IPS DF 6.9 (cell line): Measurements from ENCODE around the gene BCAM.
"Not testable (repeated sequence)": the region's sequence is repeated elsewhere in the genome, so short reads cannot be mapped to it uniquely, and the experiment has no call there.

Experiments
- DNase-seq: peaks from one replicate; pipeline ENCODE4 v3.0.0-alpha.2; 2013; ENCODE audit warnings: low read depth, low spot score
- H3K27ac ChIP-seq: one replicate; pipeline ENCODE4 v1.5.1; 2013; ENCODE audit warnings: low read length, control low read depth
- H3K27me3 ChIP-seq: 2 replicates; pipeline ENCODE4 v1.6.1; 2013; ENCODE audit warnings: mild to moderate bottlenecking, low read length; ENCODE audit not compliant: control insufficient read depth, insufficient read depth
- H3K36me3 ChIP-seq: 2 replicates; pipeline ENCODE4 v1.6.1; 2013; ENCODE audit warnings: low read length; ENCODE audit not compliant: control insufficient read depth, insufficient read depth
- H3K4me1 ChIP-seq: 2 replicates; pipeline ENCODE4 v1.6.1; 2013; ENCODE audit warnings: low read length; ENCODE audit not compliant: control insufficient read depth, insufficient read depth
- H3K4me3 ChIP-seq: 2 replicates; pipeline ENCODE4 v1.5.1; 2013; ENCODE audit warnings: mild to moderate bottlenecking, low read length
- H3K9me3 ChIP-seq: 2 replicates; pipeline ENCODE4 v1.6.1; 2013; ENCODE audit warnings: low read length, inconsistent platforms; ENCODE audit not compliant: control insufficient read depth, insufficient read depth
- WGBS: extraction: QIAGEN DNeasy Blood & Tissue Kit; methylation state at CpG from one replicate; pipeline ENCODE4 v1.1.7; 2013; ENCODE audit warnings: mixed read lengths, missing lambda C conversion rate; ENCODE audit not compliant: insufficient read length, insufficient coverage; 5-methylcytosine and 5-hydroxymethylcytosine counted together

The BCAM gene

GRCh38 chr19:44776402-44777096, 32.4 kb upstream of the BCAM start:
- no peaks in the 10 kb centered on the region for H3K9me3 ChIP-seq
- H3K27me3 ChIP-seq = no peaks in the 10 kb centered on the region
- H3K36me3 ChIP-seq = peaks cover 4% of the 10 kb centered on the region; the same call in 1 of the 2 replicates
- H3K4me3 ChIP-seq = no peak overlapping the region
- peaks cover 3% of the 10 kb centered on the region; the same call in 1 of the 2 replicates for H3K4me1 ChIP-seq
- DNase-seq = no peak
- no CpG with 5 or more reads among the region's 23 CpGs for WGBS
- no peak overlapping the region for H3K27ac ChIP-seq

DNA sequence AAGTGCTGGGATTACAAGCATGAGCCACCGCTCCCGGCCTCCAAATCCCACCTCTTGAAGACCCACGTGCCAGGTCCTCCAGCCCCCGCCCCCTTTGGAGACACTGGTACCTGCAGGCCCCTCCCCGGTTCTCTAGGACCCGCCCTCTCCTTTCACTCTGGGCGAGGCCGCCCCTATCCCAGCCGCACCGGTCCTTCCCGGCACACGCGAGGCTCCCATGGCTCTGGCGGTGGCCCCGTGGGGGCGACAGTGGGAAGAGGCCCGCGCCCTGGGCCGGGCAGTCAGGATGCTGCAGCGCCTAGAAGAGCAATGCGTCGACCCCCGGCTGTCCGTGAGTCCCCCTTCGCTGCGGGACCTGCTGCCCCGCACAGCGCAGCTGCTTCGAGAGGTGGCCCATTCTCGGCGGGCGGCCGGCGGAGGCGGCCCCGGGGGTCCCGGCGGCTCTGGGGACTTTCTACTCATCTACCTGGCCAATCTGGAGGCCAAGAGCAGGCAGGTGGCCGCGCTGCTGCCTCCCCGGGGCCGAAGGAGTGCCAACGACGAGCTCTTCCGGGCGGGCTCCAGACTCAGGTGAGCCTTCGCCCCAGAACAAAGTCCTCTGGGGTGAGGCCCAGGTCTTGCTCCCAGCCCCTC, 31.1 kb upstream of the BCAM start, which contains the start of gene CBLC:
TSS of gene CBLC (plus strand) at position 176 of the 633 bp plus-strand sequence. CDS start at position 218, 42 bp downstream.
- Histone ChIP-seq H3K4me3 (peak within 1 kb of the TSS; percentile 39; the same call in 1 of the 2 replicates), H3K4me1 (peaks cover 3% of the 10 kb centered on the region; the same call in 1 of the 2 replicates), H3K9me3 (no peaks in the 10 kb centered on the region), H3K27ac (no peak within 1 kb of the TSS), H3K36me3 (peaks cover 4% of the 10 kb centered on the region; the same call in 1 of the 2 replicates), H3K27me3 (no peaks in the 10 kb centered on the region)
- WGBS = no CpG with 5 or more reads among the region's 47 CpGs
- no peak for DNase-seq

DNA sequence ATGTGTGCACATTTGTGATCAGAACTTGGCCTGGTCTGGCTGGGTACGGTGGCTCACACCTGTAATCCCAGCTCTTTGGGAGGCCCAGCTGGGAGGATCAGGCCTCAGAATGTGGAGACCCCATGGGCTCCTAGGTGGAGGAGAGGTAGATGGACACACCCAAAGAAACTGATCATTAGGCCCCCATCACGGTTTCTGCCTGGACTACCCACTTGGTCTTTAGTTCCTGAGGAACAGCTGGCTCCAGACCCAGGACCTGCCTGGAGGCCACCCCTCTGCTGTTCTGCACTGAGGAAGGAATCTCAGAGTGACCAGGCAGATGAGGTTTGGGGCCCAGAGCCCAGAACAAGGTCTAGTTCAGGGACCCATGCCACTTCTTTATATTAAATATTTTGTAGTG, 29.8 kb upstream of the BCAM start:
- DNase-seq = no peak
- WGBS = no CpG with 5 or more reads among the region's 2 CpGs
- peaks cover 3% of the 10 kb centered on the region; the same call in 1 of the 2 replicates for H3K4me1 ChIP-seq
- H3K27me3 ChIP-seq = no peaks in the 10 kb centered on the region
- no peak overlapping the region for H3K4me3 ChIP-seq
- H3K27ac ChIP-seq = no peak overlapping the region
- H3K9me3 ChIP-seq = no peaks in the 10 kb centered on the region
- peaks cover 4% of the 10 kb centered on the region; the same call in 1 of the 2 replicates for H3K36me3 ChIP-seq

GRCh38 chr19:44781694-44782093, 27.2 kb upstream of the BCAM start:
- H3K4me1 ChIP-seq, DNase-seq, H3K9me3 ChIP-seq, H3K36me3 ChIP-seq, H3K27me3 ChIP-seq, H3K4me3 ChIP-seq, H3K27ac ChIP-seq: not testable (repeated sequence)
- no CpG with 5 or more reads among the region's 2 CpGs for WGBS

GRCh38 chr19:44782729-44783128, 26.2 kb upstream of the BCAM start:
- H3K27ac ChIP-seq = no peak overlapping the region
- no peaks in the 10 kb centered on the region for H3K9me3 ChIP-seq
- H3K36me3 ChIP-seq = peaks cover 6% of the 10 kb centered on the region
- no peaks in the 10 kb centered on the region for H3K4me1 ChIP-seq
- H3K27me3 ChIP-seq = no peaks in the 10 kb centered on the region
- no peak overlapping the region for H3K4me3 ChIP-seq
- no peak for DNase-seq
- WGBS = no CpG with 5 or more reads among the region's 5 CpGs

DNA sequence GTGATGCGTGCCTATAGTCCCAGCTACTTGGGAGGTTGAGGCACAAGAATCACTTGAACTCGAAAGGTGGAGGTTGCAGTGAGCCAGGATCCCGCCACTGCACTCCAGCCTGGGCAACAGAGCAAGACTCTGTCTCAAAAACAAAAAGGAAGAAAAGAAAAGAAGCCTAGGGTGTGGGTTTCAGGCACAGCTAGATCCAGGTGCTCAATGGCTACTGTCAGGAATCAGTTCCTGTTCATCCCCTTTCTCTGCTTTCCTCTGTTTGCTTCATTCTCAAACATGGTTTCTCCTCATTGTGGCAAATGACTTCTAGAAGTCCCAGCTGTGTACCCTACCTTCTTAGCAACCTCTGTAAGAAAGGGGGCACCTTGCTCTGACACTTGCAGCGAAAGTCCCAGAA, 25.4 kb upstream of the BCAM start:
- WGBS = no CpG with 5 or more reads among the region's 4 CpGs

DNA sequence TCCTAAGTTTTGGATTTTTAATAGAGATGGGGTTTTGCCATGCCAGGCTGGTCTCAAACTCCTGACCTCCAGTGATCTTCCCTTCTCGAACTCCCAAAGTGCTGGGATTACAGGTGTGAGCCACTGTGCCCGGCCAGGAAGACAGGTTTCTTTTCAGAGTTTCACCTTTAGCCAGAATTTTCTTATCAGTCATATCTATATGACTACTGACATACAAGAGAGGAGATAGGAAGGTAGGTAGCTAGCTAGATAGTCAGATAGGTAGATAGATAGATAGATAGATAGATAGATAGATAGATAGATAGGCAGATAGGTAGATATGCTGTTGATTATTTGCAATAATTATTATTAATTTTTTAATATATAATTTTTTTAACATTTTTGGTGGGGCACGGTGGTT, 23.6 kb upstream of the BCAM start:
- Histone ChIP-seq H3K27me3 (no peaks in the 10 kb centered on the region), H3K9me3 (no peaks in the 10 kb centered on the region), H3K4me1 (no peaks in the 10 kb centered on the region), H3K27ac (no peak overlapping the region), H3K36me3 (peaks cover 9% of the 10 kb centered on the region), H3K4me3 (no peak overlapping the region)
- WGBS = no CpG with 5 or more reads among the region's 3 CpGs
- DNase-seq = no peak

More for the DNA sequence above, 25.4 kb upstream of the BCAM start:
- no peaks in the 10 kb centered on the region for H3K27me3 ChIP-seq
- no peak for DNase-seq
- H3K4me3 ChIP-seq = no peak overlapping the region
- H3K36me3 ChIP-seq = peaks cover 6% of the 10 kb centered on the region
- H3K27ac ChIP-seq = no peak overlapping the region
- H3K4me1 ChIP-seq = no peaks in the 10 kb centered on the region
- no peaks in the 10 kb centered on the region for H3K9me3 ChIP-seq

GRCh38 chr19:44785993-44786392, 22.9 kb upstream of the BCAM start:
- peaks cover 7% of the 10 kb centered on the region for H3K36me3 ChIP-seq
- no peak overlapping the region for H3K4me3 ChIP-seq
- no peaks in the 10 kb centered on the region for H3K9me3 ChIP-seq
- H3K27me3 ChIP-seq = no peaks in the 10 kb centered on the region
- no peaks in the 10 kb centered on the region for H3K4me1 ChIP-seq
- WGBS = no CpG with 5 or more reads among the region's 15 CpGs
- no peak overlapping the region for H3K27ac ChIP-seq
- no peak for DNase-seq

DNA sequence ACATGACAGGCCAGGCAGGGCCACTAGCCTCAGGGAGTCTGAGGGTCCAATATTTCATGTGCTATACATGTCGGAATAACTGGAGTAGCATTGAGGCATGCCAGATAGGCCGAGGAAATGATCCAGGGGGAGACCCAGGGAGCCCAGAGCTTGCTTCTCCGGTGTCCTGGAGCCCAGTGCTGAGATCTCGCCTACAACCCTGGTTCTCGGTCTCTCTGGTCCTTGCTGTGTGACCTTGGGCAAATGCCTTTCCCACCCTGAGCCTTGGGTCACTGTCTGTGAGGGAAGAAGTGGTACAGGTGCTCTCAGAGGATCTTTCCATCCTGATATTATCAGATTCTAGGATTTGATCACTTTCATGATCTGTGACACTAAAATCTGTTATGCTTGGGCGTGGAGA, 19.9 kb upstream of the BCAM start:
- WGBS = no CpG with 5 or more reads among the region's 6 CpGs

GRCh38 chr19:44789943-44790483, 18.9 kb upstream of the BCAM start:
- Histone ChIP-seq H3K4me1 (no peaks in the 10 kb centered on the region), H3K27ac (no peak overlapping the region), H3K4me3 (no peak overlapping the region), H3K9me3 (no peaks in the 10 kb centered on the region), H3K36me3 (peaks cover 10% of the 10 kb centered on the region), H3K27me3 (no peaks in the 10 kb centered on the region)
- no CpG with 5 or more reads among the region's 13 CpGs for WGBS
- no peak for DNase-seq

More for the DNA sequence above, 19.9 kb upstream of the BCAM start:
- Histone ChIP-seq H3K27ac (no peak overlapping the region), H3K36me3 (peaks cover 8% of the 10 kb centered on the region), H3K4me1 (no peaks in the 10 kb centered on the region), H3K9me3 (no peaks in the 10 kb centered on the region), H3K4me3 (no peak overlapping the region), H3K27me3 (no peaks in the 10 kb centered on the region)
- DNase-seq = no peak
